IMR-90 (cell line): Measurements from ENCODE around the gene PHGDH.
"Not testable (repeated sequence)": the region's sequence is repeated elsewhere in the genome, so short reads cannot be mapped to it uniquely, and the experiment has no call there.

Experiments
- BHLHE40 ChIP-seq: fragments of 150-350 bp; IDR thresholded peaks from 2 replicates; pipeline ENCODE4 v1.6.1; 2016; ENCODE audit warnings: mild to moderate bottlenecking, low read depth, low read length
- FOS ChIP-seq: fragments of 150-350 bp; IDR thresholded peaks from 2 replicates; pipeline ENCODE4 v1.6.1; 2016; ENCODE audit warnings: low read depth, low read length
- MAFK ChIP-seq: IDR thresholded peaks from 2 replicates; pipeline ENCODE4 v1.6.1; 2012; ENCODE audit warnings: low read depth, low read length, improper control_type of control experiment
- MXI1 ChIP-seq: IDR thresholded peaks from 2 replicates; pipeline ENCODE4 v1.6.1; 2012; ENCODE audit warnings: low read depth, mild to moderate bottlenecking, low read length, moderate library complexity, borderline replicate concordance
- POLR2A ChIP-seq: IDR thresholded peaks from 2 replicates; pipeline ENCODE4 v1.6.1; 2012; ENCODE audit warnings: mild to moderate bottlenecking, low read depth, low read length
- RAD21 ChIP-seq: IDR thresholded peaks from 2 replicates; pipeline ENCODE4 v1.6.1; 2012; ENCODE audit warnings: low read length, improper control_type of control experiment
- RCOR1 ChIP-seq: IDR thresholded peaks from 2 replicates; pipeline ENCODE4 v1.6.1; 2012; ENCODE audit warnings: mild to moderate bottlenecking, low read length, improper control_type of control experiment; ENCODE audit not compliant: insufficient replicate concordance
- RFX5 ChIP-seq: IDR thresholded peaks from 2 replicates; pipeline ENCODE4 v1.8.0; 2012; ENCODE audit warnings: low read depth, mild to moderate bottlenecking, low read length, moderate library complexity
- SMC3 ChIP-seq: fragments of 150-350 bp; IDR thresholded peaks from 2 replicates; pipeline ENCODE4 v1.6.1; 2016; ENCODE audit warnings: low read depth, mild to moderate bottlenecking, antibody characterized with exemption, low read length, moderate library complexity
- TF ChIP-seq, protein P1 (sequence below): conservative IDR thresholded peaks from 2 replicates; pipeline ENCODE4 v1.5.1; 2012; ENCODE audit warnings: mild to moderate bottlenecking, low read depth, low read length, improper control_type of control experiment

DNA sequence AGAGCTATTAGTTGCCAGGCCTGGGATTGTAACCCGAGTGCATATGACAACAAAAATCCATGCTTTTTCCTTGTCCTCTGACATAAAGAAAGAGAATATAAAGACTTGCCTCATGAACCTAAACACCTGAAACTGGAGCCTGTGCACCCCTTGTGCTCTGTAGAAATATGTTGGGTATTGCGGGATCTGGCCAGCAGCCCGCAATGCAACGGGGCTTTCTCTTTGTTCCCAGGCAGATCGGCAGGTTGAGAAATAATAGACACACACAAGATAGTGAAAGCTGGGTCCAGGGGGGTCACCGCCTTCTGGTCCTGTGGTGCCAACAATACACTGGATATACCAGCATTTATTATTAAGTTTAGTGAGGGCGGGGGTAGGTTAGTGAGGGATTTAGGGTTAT, 74.3 kb downstream of the PHGDH start:
- TF ChIP-seq RFX5, FOS, RAD21, MAFK, BHLHE40, POLR2A, RCOR1, SMC3, MXI1: not testable (repeated sequence)
- TF ChIP-seq, protein P1, sequence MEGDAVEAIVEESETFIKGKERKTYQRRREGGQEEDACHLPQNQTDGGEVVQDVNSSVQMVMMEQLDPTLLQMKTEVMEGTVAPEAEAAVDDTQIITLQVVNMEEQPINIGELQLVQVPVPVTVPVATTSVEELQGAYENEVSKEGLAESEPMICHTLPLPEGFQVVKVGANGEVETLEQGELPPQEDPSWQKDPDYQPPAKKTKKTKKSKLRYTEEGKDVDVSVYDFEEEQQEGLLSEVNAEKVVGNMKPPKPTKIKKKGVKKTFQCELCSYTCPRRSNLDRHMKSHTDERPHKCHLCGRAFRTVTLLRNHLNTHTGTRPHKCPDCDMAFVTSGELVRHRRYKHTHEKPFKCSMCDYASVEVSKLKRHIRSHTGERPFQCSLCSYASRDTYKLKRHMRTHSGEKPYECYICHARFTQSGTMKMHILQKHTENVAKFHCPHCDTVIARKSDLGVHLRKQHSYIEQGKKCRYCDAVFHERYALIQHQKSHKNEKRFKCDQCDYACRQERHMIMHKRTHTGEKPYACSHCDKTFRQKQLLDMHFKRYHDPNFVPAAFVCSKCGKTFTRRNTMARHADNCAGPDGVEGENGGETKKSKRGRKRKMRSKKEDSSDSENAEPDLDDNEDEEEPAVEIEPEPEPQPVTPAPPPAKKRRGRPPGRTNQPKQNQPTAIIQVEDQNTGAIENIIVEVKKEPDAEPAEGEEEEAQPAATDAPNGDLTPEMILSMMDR: not testable (repeated sequence)
